ENCODE data around the gene SLC5A10.

GRCh38 chr17:18999394-18999793 lies 47.4 kb downstream of the SLC5A10 start:
- TF ChIP-seq, protein P1, sequence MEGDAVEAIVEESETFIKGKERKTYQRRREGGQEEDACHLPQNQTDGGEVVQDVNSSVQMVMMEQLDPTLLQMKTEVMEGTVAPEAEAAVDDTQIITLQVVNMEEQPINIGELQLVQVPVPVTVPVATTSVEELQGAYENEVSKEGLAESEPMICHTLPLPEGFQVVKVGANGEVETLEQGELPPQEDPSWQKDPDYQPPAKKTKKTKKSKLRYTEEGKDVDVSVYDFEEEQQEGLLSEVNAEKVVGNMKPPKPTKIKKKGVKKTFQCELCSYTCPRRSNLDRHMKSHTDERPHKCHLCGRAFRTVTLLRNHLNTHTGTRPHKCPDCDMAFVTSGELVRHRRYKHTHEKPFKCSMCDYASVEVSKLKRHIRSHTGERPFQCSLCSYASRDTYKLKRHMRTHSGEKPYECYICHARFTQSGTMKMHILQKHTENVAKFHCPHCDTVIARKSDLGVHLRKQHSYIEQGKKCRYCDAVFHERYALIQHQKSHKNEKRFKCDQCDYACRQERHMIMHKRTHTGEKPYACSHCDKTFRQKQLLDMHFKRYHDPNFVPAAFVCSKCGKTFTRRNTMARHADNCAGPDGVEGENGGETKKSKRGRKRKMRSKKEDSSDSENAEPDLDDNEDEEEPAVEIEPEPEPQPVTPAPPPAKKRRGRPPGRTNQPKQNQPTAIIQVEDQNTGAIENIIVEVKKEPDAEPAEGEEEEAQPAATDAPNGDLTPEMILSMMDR (IDR thresholded peaks at IDR 0.05) = no peak
- no peak for TF ChIP-seq POLR2AphosphoS5 (IDR thresholded peaks at IDR 0.05)

Data from transverse colon (tissue), 4 donors.